HCT116 (cell line): ENCODE data around the gene ECE1. TPM values are rescaled to one million over a fixed set of nuclear protein-coding genes. Genes with fewer than 3 reads are reported as not detected.
"Not testable (repeated sequence)": the region's sequence is repeated elsewhere in the genome, so short reads cannot be mapped to it uniquely, and the experiment has no call there.

ENCODE experiments used
- ATAC-seq: fragments of 200-7000 bp; cut with Tn5 transposase; 2 replicates; pipeline ENCODE4 v1.9.1; 2020; ENCODE audit warnings: mild to moderate bottlenecking, moderate library complexity
- BruUV-seq: library from RNA; stranded (reverse); fragments of 400-500 nt; replicated peaks from 2 replicates; lab custom pipeline; 2021; lab: Mats Ljungman, UMichigan
- CTCF ChIA-PET: fragments of 300-600 bp; sonication (Branson Sonifier 250); formaldehyde crosslinking; loops from one replicate; lab custom pipeline; 2021; ENCODE audit warnings: antibody characterized with exemption; lab: Charles Lee
- POLR2A ChIA-PET: fragments of 300-600, 350-600 bp; sonication (Branson Sonifier 250); formaldehyde crosslinking; loops from one replicate; lab custom pipeline; 2021; ENCODE audit warnings: antibody characterized with exemption; lab: Charles Lee
- RAD21 ChIA-PET, 2 experiments: fragments of 300-600 bp; sonication (Branson Sonifier 250); formaldehyde crosslinking; loops; one replicate each; lab custom pipeline; 2023; ENCODE audit warnings: low total read pairs in 2 of 2; ENCODE audit not compliant: uncharacterized antibody in 2 of 2, unreplicated experiment in 2 of 2, low non-redundant PET in 1 of 2; lab: Charles Lee
- DNase-seq: peaks from one replicate; pipeline ENCODE4 v3.0.0-alpha.2; 2010; ENCODE audit warnings: low read depth, low spot score
- H2AFZ ChIP-seq: fragments of 200-600 bp; shearing (Covaris generic), sonication (generic); 2 replicates; pipeline ENCODE4 v1.6.1; 2017; ENCODE audit warnings: low read depth, mixed run types, mixed read lengths, antibody characterized with exemption, low read length; ENCODE audit not compliant: poor library complexity, severe bottlenecking
- H3K27ac ChIP-seq: 2 replicates; pipeline ENCODE4 v1.5.1; 2012; ENCODE audit warnings: low read depth, low read length
- H3K27me3 ChIP-seq: fragments of 200-600 bp; sonication (generic); 2 replicates; pipeline ENCODE4 v1.6.1; 2016; ENCODE audit warnings: mixed run types, low read length, mixed read lengths; ENCODE audit not compliant: insufficient read depth
- H3K36me3 ChIP-seq, 2 experiments: fragments of 200-500 bp in 1 of 2; fragments of 200-600 bp in 1 of 2; sonication (Bioruptor generic) in 1 of 2; sonication (generic) in 1 of 2; 2 replicates each; pipeline versions ENCODE4 v1.5.1 to v1.6.1; 2014 to 2016; ENCODE audit warnings: low read length in 2 of 2, inconsistent platforms in 1 of 2, mixed read lengths in 1 of 2, mixed run types in 1 of 2; ENCODE audit not compliant: insufficient read depth in 2 of 2, control insufficient read depth in 1 of 2
- H3K4me1 ChIP-seq, 2 experiments: fragments of 200-600 bp in 1 of 2; sonication (generic) in 1 of 2; 2 replicates each; pipeline versions ENCODE4 v1.5.1 to v1.6.1; 2012 to 2017; ENCODE audit warnings: low read length in 2 of 2, inconsistent platforms in 1 of 2, mild to moderate bottlenecking in 1 of 2, mixed read lengths in 1 of 2, mixed run types in 1 of 2, moderate library complexity in 1 of 2; ENCODE audit not compliant: insufficient read depth in 2 of 2, control insufficient read depth in 1 of 2
- H3K4me2 ChIP-seq: fragments of 200-600 bp; sonication (generic); 2 replicates; pipeline ENCODE4 v1.6.1; 2017; ENCODE audit warnings: mixed run types, low read length, mixed read lengths
- H3K4me3 ChIP-seq, 2 experiments: fragments of 200-600 bp in 1 of 2; sonication (generic) in 1 of 2; replicated peaks in 1 of 2; 2 replicates each; pipeline ENCODE4 v1.5.1; 2011 to 2016; ENCODE audit warnings: low read length in 2 of 2, control low read depth in 1 of 2, low read depth in 1 of 2, mild to moderate bottlenecking in 1 of 2, mixed read lengths in 1 of 2, mixed run types in 1 of 2
- H3K79me2 ChIP-seq: fragments of 200-600 bp; sonication (generic); 2 replicates; pipeline ENCODE4 v1.6.1; 2017; ENCODE audit warnings: mild to moderate bottlenecking, mixed run types, low read length, moderate library complexity, mixed read lengths; ENCODE audit not compliant: insufficient read depth
- H3K9ac ChIP-seq: fragments of 200-600 bp; sonication (generic); 2 replicates; pipeline ENCODE4 v1.6.1; 2016; ENCODE audit warnings: low read length, mixed read lengths
- H3K9me2 ChIP-seq: fragments of 200-600 bp; sonication (generic), shearing (Covaris generic); 2 replicates; pipeline ENCODE4 v1.6.1; 2017; ENCODE audit warnings: mixed run types, mild to moderate bottlenecking, moderate library complexity; ENCODE audit not compliant: insufficient read depth
- H3K9me3 ChIP-seq, 2 experiments: fragments of 200-500 bp in 1 of 2; fragments of 200-600 bp in 1 of 2; sonication (Bioruptor generic) in 1 of 2; sonication (generic) in 1 of 2; 2 replicates each; pipeline ENCODE4 v1.6.1; 2014 to 2017; ENCODE audit warnings: low read length in 2 of 2, mixed read lengths in 2 of 2, inconsistent platforms in 1 of 2, low read depth in 1 of 2, mild to moderate bottlenecking in 1 of 2, mixed run types in 1 of 2, moderate library complexity in 1 of 2; ENCODE audit not compliant: control insufficient read depth in 1 of 2, insufficient read depth in 1 of 2
- H4K20me1 ChIP-seq: fragments of 200-600 bp; sonication (generic), shearing (Covaris generic); 2 replicates; pipeline ENCODE4 v1.6.1; 2017; ENCODE audit warnings: mixed run types, mild to moderate bottlenecking, moderate library complexity; ENCODE audit not compliant: insufficient read depth
- CEBPB ChIP-seq: IDR thresholded peaks from 2 replicates; pipeline ENCODE4 v1.6.1; 2012; ENCODE audit warnings: low read depth
- EGR1 ChIP-seq: IDR thresholded peaks from 2 replicates; pipeline ENCODE4 v1.6.1; 2012; ENCODE audit warnings: low read depth
- ELF1 ChIP-seq: IDR thresholded peaks from 2 replicates; pipeline ENCODE4 v1.6.1; 2012; ENCODE audit warnings: low read depth, borderline replicate concordance
- EZH2phosphoT487 ChIP-seq: fragments of 200-600 bp; IDR thresholded peaks from 2 replicates; pipeline ENCODE4 v1.6.1; 2018; ENCODE audit warnings: antibody characterized with exemption, borderline replicate concordance
- FOSL1 ChIP-seq: IDR thresholded peaks from 2 replicates; pipeline ENCODE4 v1.6.1; 2012; ENCODE audit warnings: low read depth
- POLR2A ChIP-seq: IDR thresholded peaks from 2 replicates; pipeline ENCODE4 v1.7.0; 2011; ENCODE audit warnings: borderline replicate concordance; ENCODE audit not compliant: insufficient read depth, insufficient read length; ENCODE audit errors: extremely low read depth
- RAD21 ChIP-seq: IDR thresholded peaks from 2 replicates; pipeline ENCODE4 v1.6.1; 2012; ENCODE audit warnings: low read depth, mild to moderate bottlenecking
- SIN3A ChIP-seq: IDR thresholded peaks from 2 replicates; pipeline ENCODE4 v1.6.1; 2012; ENCODE audit warnings: low read depth
- SP1 ChIP-seq: IDR thresholded peaks from 2 replicates; pipeline ENCODE4 v1.6.1; 2012; ENCODE audit warnings: low read depth
- SRF ChIP-seq: IDR thresholded peaks from 2 replicates; pipeline ENCODE4 v1.6.1; 2012; ENCODE audit warnings: low read depth
- TCF7L2 ChIP-seq: IDR thresholded peaks from 2 replicates; pipeline ENCODE4 v1.7.0; 2011; ENCODE audit warnings: borderline replicate concordance, inconsistent platforms; ENCODE audit not compliant: insufficient read depth, insufficient read length; ENCODE audit errors: extremely low read depth
- YY1 ChIP-seq: IDR thresholded peaks from 2 replicates; pipeline ENCODE4 v1.6.1; 2011; ENCODE audit warnings: low read length, low read depth, moderate library complexity, mild to moderate bottlenecking; ENCODE audit not compliant: insufficient replicate concordance; ENCODE audit errors: extremely low read depth
- ZFX ChIP-seq: fragments of 450-650 bp; IDR thresholded peaks from 2 replicates; pipeline ENCODE4 v1.6.1; 2017
- ZNF274 ChIP-seq: fragments of 200-500 bp; sonication (Bioruptor generic); IDR thresholded peaks from 2 replicates; pipeline ENCODE4 v1.6.1; 2014; ENCODE audit warnings: mild to moderate bottlenecking, low read depth, low read length, inconsistent platforms
- intact Hi-C: fragments of 100-400 bp; cut with micrococcal nuclease; formaldehyde crosslinking; loops from 2 replicates; pipeline ENCODE4 v1.10.0; 2022
- total RNA-seq: library from RNA; stranded (reverse); gene quantifications from one replicate; pipeline ENCODE4 v1.2.1, GENCODE V29; 2021; ENCODE audit not compliant: unreplicated experiment
- TF ChIP-seq, protein P1 (sequence below): IDR thresholded peaks from 2 replicates; pipeline ENCODE4 v1.6.1; 2012
- TF ChIP-seq, protein P2 (sequence below): IDR thresholded peaks from 2 replicates; pipeline ENCODE4 v1.6.1; 2012; ENCODE audit warnings: low read depth
- TF ChIP-seq, protein P3 (sequence below): IDR thresholded peaks from 2 replicates; pipeline ENCODE4 v1.6.1; 2012
- TF ChIP-seq, protein P4 (sequence below): IDR thresholded peaks from 2 replicates; pipeline ENCODE4 v1.6.1; 2011; ENCODE audit warnings: mild to moderate bottlenecking, low read length, moderate library complexity; ENCODE audit not compliant: insufficient replicate concordance; ENCODE audit errors: extremely low read depth

The ECE1 gene
- total RNA-seq, 1 experiment from 2014 or later = 66.8 TPM

- H3K4me3 ChIP-seq = no peak overlapping the region
- no peak overlapping the region for H3K9ac ChIP-seq
- H2AFZ ChIP-seq = no peak overlapping the region
- no peaks in the 10 kb centered on the region for H4K20me1 ChIP-seq
- H3K9me3 ChIP-seq = no peaks in the 10 kb centered on the region
- H3K27ac ChIP-seq = no peak overlapping the region
- intact Hi-C loops = no loop called here
- no peaks in the 10 kb centered on the region for H3K9me2 ChIP-seq
- no peak for DNase-seq
- H3K36me3 ChIP-seq = no peaks in the 10 kb centered on the region
- H3K4me2 ChIP-seq = no peak overlapping the region
- ChIA-PET RAD21 (no interaction called here), CTCF (no interaction called here)
- H3K27me3 ChIP-seq = no peaks in the 10 kb centered on the region
- no peaks in the 10 kb centered on the region for H3K79me2 ChIP-seq
- no peak for TF ChIP-seq SP1
- TF ChIP-seq SRF = no peak
- TF ChIP-seq YY1 = no peak
- no peak for TF ChIP-seq EZH2phosphoT487
- TF ChIP-seq, protein P1, sequence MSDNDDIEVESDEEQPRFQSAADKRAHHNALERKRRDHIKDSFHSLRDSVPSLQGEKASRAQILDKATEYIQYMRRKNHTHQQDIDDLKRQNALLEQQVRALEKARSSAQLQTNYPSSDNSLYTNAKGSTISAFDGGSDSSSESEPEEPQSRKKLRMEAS = no peak
- TF ChIP-seq, protein P2, sequence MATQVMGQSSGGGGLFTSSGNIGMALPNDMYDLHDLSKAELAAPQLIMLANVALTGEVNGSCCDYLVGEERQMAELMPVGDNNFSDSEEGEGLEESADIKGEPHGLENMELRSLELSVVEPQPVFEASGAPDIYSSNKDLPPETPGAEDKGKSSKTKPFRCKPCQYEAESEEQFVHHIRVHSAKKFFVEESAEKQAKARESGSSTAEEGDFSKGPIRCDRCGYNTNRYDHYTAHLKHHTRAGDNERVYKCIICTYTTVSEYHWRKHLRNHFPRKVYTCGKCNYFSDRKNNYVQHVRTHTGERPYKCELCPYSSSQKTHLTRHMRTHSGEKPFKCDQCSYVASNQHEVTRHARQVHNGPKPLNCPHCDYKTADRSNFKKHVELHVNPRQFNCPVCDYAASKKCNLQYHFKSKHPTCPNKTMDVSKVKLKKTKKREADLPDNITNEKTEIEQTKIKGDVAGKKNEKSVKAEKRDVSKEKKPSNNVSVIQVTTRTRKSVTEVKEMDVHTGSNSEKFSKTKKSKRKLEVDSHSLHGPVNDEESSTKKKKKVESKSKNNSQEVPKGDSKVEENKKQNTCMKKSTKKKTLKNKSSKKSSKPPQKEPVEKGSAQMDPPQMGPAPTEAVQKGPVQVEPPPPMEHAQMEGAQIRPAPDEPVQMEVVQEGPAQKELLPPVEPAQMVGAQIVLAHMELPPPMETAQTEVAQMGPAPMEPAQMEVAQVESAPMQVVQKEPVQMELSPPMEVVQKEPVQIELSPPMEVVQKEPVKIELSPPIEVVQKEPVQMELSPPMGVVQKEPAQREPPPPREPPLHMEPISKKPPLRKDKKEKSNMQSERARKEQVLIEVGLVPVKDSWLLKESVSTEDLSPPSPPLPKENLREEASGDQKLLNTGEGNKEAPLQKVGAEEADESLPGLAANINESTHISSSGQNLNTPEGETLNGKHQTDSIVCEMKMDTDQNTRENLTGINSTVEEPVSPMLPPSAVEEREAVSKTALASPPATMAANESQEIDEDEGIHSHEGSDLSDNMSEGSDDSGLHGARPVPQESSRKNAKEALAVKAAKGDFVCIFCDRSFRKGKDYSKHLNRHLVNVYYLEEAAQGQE = no peak
- TF ChIP-seq EGR1 = no peak
- no peak for TF ChIP-seq FOSL1
- no peak for TF ChIP-seq TCF7L2
- no peak for TF ChIP-seq POLR2A
- TF ChIP-seq ZFX = no peak
- no peak for TF ChIP-seq CEBPB
- TF ChIP-seq ELF1 = no peak
- TF ChIP-seq, protein P3, sequence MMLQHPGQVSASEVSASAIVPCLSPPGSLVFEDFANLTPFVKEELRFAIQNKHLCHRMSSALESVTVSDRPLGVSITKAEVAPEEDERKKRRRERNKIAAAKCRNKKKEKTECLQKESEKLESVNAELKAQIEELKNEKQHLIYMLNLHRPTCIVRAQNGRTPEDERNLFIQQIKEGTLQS = no peak
- TF ChIP-seq, protein P4, sequence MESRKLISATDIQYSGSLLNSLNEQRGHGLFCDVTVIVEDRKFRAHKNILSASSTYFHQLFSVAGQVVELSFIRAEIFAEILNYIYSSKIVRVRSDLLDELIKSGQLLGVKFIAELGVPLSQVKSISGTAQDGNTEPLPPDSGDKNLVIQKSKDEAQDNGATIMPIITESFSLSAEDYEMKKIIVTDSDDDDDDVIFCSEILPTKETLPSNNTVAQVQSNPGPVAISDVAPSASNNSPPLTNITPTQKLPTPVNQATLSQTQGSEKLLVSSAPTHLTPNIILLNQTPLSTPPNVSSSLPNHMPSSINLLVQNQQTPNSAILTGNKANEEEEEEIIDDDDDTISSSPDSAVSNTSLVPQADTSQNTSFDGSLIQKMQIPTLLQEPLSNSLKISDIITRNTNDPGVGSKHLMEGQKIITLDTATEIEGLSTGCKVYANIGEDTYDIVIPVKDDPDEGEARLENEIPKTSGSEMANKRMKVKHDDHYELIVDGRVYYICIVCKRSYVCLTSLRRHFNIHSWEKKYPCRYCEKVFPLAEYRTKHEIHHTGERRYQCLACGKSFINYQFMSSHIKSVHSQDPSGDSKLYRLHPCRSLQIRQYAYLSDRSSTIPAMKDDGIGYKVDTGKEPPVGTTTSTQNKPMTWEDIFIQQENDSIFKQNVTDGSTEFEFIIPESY = no peak
- TF ChIP-seq ZNF274 = no peak
- no peak for TF ChIP-seq SIN3A
- TF ChIP-seq RAD21 = no peak
- TF ChIP-seq, all 23 proteins: peak for 0
- no TSS peak for BruUV-seq
- no peak for ATAC-seq
- POLR2A ChIA-PET = no interaction called here
- H3K4me1 ChIP-seq = peaks cover under 1 to 1% of the 10 kb centered on the region in 2 experiments; a peak in 2 of 4 replicates
These were observed 108.0 kb downstream of the ECE1 start for GRCh38 chr1:21182181-21182731.

GRCh38 chr1:21178271-21178670, 112.0 kb downstream of the ECE1 start:
- H3K27ac ChIP-seq, BruUV-seq, RAD21 ChIA-PET, H3K4me3 ChIP-seq, H3K9ac ChIP-seq, H3K36me3 ChIP-seq, H3K27me3 ChIP-seq, H4K20me1 ChIP-seq, H3K9me2 ChIP-seq, H2AFZ ChIP-seq, H3K9me3 ChIP-seq, ATAC-seq, DNase-seq, CTCF ChIA-PET, H3K4me2 ChIP-seq: not testable (repeated sequence)
- intact Hi-C loops = loop anchor here (5.0 kb wide), 1 partner anchor 156 kb away; no protein-coding TSS in a partner anchor
- Histone ChIP-seq H3K79me2 (peaks cover 27% of the 10 kb centered on the region), H3K4me1 (peaks cover 8 to 22% of the 10 kb centered on the region in 2 experiments; a peak in 3 of 4 replicates)
- POLR2A ChIA-PET = interaction anchor here (0.8 kb wide), 1 partner anchor 20 kb away, joined by 4 read pairs; no protein-coding TSS in a partner anchor
